ENCODE results near the gene KCNJ6. TPM values are rescaled to one million over a fixed set of nuclear protein-coding genes. Genes with fewer than 3 reads are reported as not detected.

Gene KCNJ6
- total and polyA plus RNA-seq, 9 of the 15 experiments (the other 6 are each of a cell fraction or from before 2014, with no cell fraction given): 0.06 to 0.21 (median 0.13) TPM; not detected in 1

- no peak for TF ChIP-seq POU5F1 (IDR thresholded peaks at IDR 0.05; ENCODE audit: borderline replicate concordance, low read depth, low read length, partially characterized antibody)
- TF ChIP-seq ZBTB1 (CRISPR knock-in tag; IDR thresholded peaks at IDR 0.05; ENCODE audit: borderline replicate concordance, low read depth): no peak
- no peak for TF ChIP-seq MYBL2 (IDR thresholded peaks at IDR 0.05; ENCODE audit: low read depth)
- no peak for TF ChIP-seq MYBL2 (CRISPR knock-in tag; IDR thresholded peaks at IDR 0.05; ENCODE audit: borderline replicate concordance)
- TF ChIP-seq TBP (optimal IDR thresholded peaks at IDR 0.05; ENCODE audit: low read depth, low read length): no peak
- no peak for TF ChIP-seq ESRRA (IDR thresholded peaks at IDR 0.05; ENCODE audit: borderline replicate concordance, low read depth)
- no peak for TF ChIP-seq MCM3 (IDR thresholded peaks at IDR 0.05)
- TF ChIP-seq IFI16 (CRISPR knock-in tag; IDR thresholded peaks at IDR 0.05): no peak
- TF ChIP-seq, protein P1, sequence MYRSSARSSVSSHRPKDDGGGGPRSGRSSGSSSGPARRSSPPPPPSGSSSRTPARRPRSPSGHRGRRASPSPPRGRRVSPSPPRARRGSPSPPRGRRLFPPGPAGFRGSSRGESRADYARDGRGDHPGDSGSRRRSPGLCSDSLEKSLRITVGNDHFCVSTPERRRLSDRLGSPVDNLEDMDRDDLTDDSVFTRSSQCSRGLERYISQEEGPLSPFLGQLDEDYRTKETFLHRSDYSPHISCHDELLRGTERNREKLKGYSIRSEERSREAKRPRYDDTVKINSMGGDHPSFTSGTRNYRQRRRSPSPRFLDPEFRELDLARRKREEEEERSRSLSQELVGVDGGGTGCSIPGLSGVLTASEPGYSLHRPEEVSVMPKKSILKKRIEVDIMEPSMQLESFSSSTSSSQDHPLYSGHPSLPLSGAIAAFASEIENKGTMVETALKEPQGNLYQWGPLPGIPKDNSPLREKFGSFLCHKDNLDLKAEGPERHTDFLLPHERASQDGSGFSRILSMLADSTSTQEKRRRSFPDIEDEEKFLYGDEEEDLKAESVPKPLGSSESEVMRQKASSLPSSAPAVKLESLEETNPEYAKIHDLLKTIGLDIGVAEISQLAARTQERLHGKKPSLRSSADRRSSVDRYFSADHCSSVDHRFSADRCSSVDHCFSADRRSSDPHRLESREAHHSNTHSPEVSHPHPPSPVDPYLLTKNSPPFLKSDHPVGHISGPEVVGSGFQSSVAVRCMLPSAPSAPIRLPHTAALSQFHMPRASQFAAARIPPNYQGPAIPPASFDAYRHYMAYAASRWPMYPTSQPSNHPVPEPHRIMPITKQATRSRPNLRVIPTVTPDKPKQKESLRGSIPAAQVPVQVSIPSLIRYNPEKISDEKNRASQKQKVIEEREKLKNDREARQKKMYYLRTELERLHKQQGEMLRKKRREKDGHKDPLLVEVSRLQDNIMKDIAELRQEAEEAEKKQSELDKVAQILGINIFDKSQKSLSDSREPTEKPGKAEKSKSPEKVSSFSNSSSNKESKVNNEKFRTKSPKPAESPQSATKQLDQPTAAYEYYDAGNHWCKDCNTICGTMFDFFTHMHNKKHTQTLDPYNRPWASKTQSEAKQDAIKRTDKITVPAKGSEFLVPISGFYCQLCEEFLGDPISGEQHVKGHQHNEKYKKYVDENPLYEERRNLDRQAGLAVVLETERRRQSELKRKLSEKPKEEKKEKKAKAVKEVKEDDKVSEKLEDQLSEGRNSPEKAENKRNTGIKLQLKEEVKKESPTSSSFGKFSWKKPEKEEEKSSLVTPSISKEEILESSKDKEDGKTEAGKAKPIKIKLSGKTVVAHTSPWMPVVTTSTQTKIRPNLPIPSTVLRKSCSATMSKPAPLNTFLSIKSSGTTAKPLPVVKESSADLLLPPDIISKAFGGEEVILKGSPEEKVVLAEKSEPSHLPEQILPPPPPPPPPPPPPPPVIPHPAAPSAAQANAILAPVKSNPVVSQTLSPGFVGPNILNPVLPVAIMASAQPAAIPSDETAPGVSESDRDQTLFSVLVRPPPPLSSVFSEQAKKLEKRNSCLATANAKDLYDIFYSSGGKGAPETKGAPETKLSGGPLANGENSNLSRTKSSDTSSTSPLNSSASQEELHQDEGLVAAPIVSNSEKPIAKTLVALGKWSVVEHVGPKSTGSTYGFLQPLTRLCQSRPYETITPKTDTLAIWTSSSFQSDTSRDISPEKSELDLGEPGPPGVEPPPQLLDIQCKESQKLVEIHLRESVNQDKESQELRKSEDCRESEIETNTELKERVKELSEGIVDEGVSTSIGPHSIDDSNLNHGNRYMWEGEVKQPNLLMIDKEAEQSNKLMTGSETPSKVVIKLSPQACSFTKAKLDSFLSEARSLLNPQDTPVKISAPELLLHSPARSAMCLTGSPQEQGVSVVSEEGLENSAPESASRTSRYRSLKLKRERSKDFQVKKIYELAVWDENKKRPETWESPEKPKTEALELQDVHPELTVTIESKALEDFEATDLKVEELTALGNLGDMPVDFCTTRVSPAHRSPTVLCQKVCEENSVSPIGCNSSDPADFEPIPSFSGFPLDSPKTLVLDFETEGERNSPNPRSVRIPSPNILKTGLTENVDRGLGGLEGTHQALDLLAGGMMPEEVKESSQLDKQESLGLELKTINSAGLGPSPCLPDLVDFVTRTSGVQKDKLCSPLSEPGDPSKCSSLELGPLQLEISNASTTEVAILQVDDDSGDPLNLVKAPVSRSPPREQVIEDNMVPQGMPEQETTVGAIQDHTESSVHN (IDR thresholded peaks at IDR 0.05; ENCODE audit: borderline replicate concordance in 1 of 2, low read depth in 1 of 2): 0 out of 4 replicates have a peak, but pooled peaks of 1 of the 2 experiments have one; percentile 43
- TF ChIP-seq ILF3 (IDR thresholded peaks at IDR 0.05; ENCODE audit: borderline replicate concordance): no peak
- no peak for TF ChIP-seq SMARCB1 (IDR thresholded peaks at IDR 0.05; ENCODE audit: insufficient read length, low read depth)
- no peak; the same call in 1 of the 2 replicates for TF ChIP-seq NFRKB (IDR thresholded peaks at IDR 0.05; ENCODE audit: low read depth)
- TF ChIP-seq ZNF143 (CRISPR knock-in tag; IDR thresholded peaks at IDR 0.05): no peak; the same call in 1 of the 2 replicates
- peak; percentile 83; the same call in 1 of the 2 replicates for TF ChIP-seq SMARCA4 (IDR thresholded peaks at IDR 0.05)
- TF ChIP-seq SLC30A9 (CRISPR knock-in tag; IDR thresholded peaks at IDR 0.05): no peak; the same call in 1 of the 2 replicates
- TF ChIP-seq HNRNPUL1 (IDR thresholded peaks at IDR 0.05; ENCODE audit: low read length): no peak
- TF ChIP-seq POLR2B (IDR thresholded peaks at IDR 0.05; ENCODE audit: low read depth, partially characterized antibody): no peak
- TF ChIP-seq, protein P2, sequence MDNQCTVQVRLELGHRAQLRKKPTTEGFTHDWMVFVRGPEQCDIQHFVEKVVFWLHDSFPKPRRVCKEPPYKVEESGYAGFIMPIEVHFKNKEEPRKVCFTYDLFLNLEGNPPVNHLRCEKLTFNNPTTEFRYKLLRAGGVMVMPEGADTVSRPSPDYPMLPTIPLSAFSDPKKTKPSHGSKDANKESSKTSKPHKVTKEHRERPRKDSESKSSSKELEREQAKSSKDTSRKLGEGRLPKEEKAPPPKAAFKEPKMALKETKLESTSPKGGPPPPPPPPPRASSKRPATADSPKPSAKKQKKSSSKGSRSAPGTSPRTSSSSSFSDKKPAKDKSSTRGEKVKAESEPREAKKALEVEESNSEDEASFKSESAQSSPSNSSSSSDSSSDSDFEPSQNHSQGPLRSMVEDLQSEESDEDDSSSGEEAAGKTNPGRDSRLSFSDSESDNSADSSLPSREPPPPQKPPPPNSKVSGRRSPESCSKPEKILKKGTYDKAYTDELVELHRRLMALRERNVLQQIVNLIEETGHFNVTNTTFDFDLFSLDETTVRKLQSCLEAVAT (IDR thresholded peaks at IDR 0.05): no peak
- TF ChIP-seq YBX1 (IDR thresholded peaks at IDR 0.05): no peak
- TF ChIP-seq FOXP1 (CRISPR knock-in tag; IDR thresholded peaks at IDR 0.05): no peak
- no peak for TF ChIP-seq ZKSCAN3 (CRISPR knock-in tag; IDR thresholded peaks at IDR 0.05)
- no peak for TF ChIP-seq SUPT5H (IDR thresholded peaks at IDR 0.05)
These were observed 351.8 kb downstream of the KCNJ6 start (continued) for GRCh38 chr21:37564341-37564923.

Measured in K562 (cell line).